HepG2 (cell line): ENCODE measurements around the gene CARHSP1. TPM values are rescaled to one million over a fixed set of nuclear protein-coding genes. Genes with fewer than 3 reads are reported as not detected.

Experiments used
- ATAC-seq: fragments of 200-7000 bp; cut with Tn5 transposase; 3 replicates; pipeline ENCODE4 v1.9.1; 2020; ENCODE audit warnings: mild to moderate bottlenecking, moderate library complexity
- BruUV-seq: library from RNA; stranded (reverse); fragments of 400-500 nt; replicated peaks from 2 replicates; lab custom pipeline; 2021; lab: Mats Ljungman, UMichigan
- CTCF ChIA-PET: fragments of 300-600 bp; formaldehyde crosslinking; extraction: SDS; loops from one replicate; lab custom pipeline; 2021; ENCODE audit warnings: low total read pairs, inconsistent platforms, low intra/inter-chr PET ratio; lab: Yijun Ruan, JAX
- POLR2A ChIA-PET: fragments of 350-600 bp; sonication (Branson Sonifier 250); formaldehyde crosslinking; loops from one replicate; lab custom pipeline; 2020; ENCODE audit warnings: antibody characterized with exemption, inconsistent platforms; lab: Yijun Ruan, JAX
- DNase-seq: peaks from one replicate; pipeline ENCODE4 v3.0.0-alpha.2; 2015; ENCODE audit warnings: low spot score
- FAIRE-seq: peaks from 3 replicates; lab custom pipeline; 2011; peaks lifted over from hg19 to GRCh38; lab: Jason Lieb, UNC
- H2AFZ ChIP-seq: one replicate; pipeline ENCODE4 v1.6.1; 2011; ENCODE audit warnings: low read length, inconsistent platforms
- H3K27ac ChIP-seq: fragments of 300-600 bp; 3 replicates; pipeline ENCODE4 v1.8.0; 2011; ENCODE audit warnings: mixed run types, mild to moderate bottlenecking, mixed read lengths, low read length, inconsistent platforms; ENCODE audit not compliant: insufficient read depth; ENCODE audit errors: extremely low read length
- H3K27me3 ChIP-seq, 2 experiments: fragments of 200-600 bp in 1 of 2; 2 replicates in 1 of 2; 3 replicates in 1 of 2; pipeline versions ENCODE4 v1.6.0 to v1.8.0; 2011; ENCODE audit warnings: low read length in 2 of 2, mild to moderate bottlenecking in 2 of 2, moderate library complexity in 2 of 2, inconsistent platforms in 1 of 2; ENCODE audit not compliant: insufficient read depth in 2 of 2, control insufficient read depth in 1 of 2
- H3K36me3 ChIP-seq, 2 experiments: fragments of 200-600 bp in 1 of 2; replicated peaks in 1 of 2; 2 replicates in 1 of 2; 3 replicates in 1 of 2; pipeline versions ENCODE4 v1.5.1 to v1.8.0; 2011; ENCODE audit warnings: low read length in 2 of 2, inconsistent platforms in 1 of 2; ENCODE audit not compliant: insufficient read depth in 2 of 2, control insufficient read depth in 1 of 2
- H3K4me1 ChIP-seq: 2 replicates; pipeline ENCODE4 v1.5.1; 2012; ENCODE audit warnings: low read length, inconsistent platforms; ENCODE audit not compliant: insufficient read depth
- H3K4me2 ChIP-seq: 2 replicates; pipeline ENCODE4 v1.6.0; 2011; ENCODE audit warnings: low read depth, low read length, inconsistent platforms
- H3K4me3 ChIP-seq, 3 experiments: fragments of 200-600 bp in 1 of 3; sonication (generic), shearing (Covaris generic) in 1 of 3; replicated peaks in 1 of 3; 2 replicates each; pipeline ENCODE4 v1.5.1; 2011 to 2016; ENCODE audit warnings: low read length in 3 of 3, inconsistent platforms in 2 of 3, low read depth in 2 of 3, mild to moderate bottlenecking in 2 of 3, control low read depth in 1 of 3, mixed read lengths in 1 of 3; ENCODE audit not compliant: insufficient read depth in 1 of 3
- H3K79me2 ChIP-seq: one replicate; pipeline ENCODE4 v1.6.1; 2011; ENCODE audit warnings: low read length, inconsistent platforms; ENCODE audit not compliant: insufficient read depth
- H3K9ac ChIP-seq: 2 replicates; pipeline ENCODE4 v1.6.0; 2011; ENCODE audit warnings: mild to moderate bottlenecking, low read depth, low read length, inconsistent platforms; ENCODE audit not compliant: insufficient read depth
- H3K9me3 ChIP-seq: 2 replicates; pipeline ENCODE4 v1.5.1; 2012; ENCODE audit warnings: mild to moderate bottlenecking, low read length
- H4K20me1 ChIP-seq: 2 replicates; pipeline ENCODE4 v1.6.0; 2011; ENCODE audit warnings: inconsistent platforms, mild to moderate bottlenecking, low read length, moderate library complexity; ENCODE audit not compliant: insufficient read depth
- AKNA ChIP-seq: sonication (generic); formaldehyde crosslinking; IDR thresholded peaks from 2 replicates; pipeline ENCODE4 v1.4.0; 2020; ENCODE audit warnings: missing genetic modification reagents, borderline replicate concordance
- CBFB ChIP-seq: sonication (generic); formaldehyde crosslinking; IDR thresholded peaks from 2 replicates; pipeline ENCODE4 v1.4.0; 2020; ENCODE audit warnings: missing genetic modification reagents
- DNMT1 ChIP-seq: sonication (generic); formaldehyde crosslinking; IDR thresholded peaks from 2 replicates; pipeline ENCODE4 v1.5.1; 2020; ENCODE audit warnings: mild to moderate bottlenecking, missing genetic modification reagents
- GABPA ChIP-seq, 2 experiments: IDR thresholded peaks; 2 replicates each; pipeline ENCODE4 v1.6.1; 2011 to 2016; ENCODE audit warnings: low read depth in 2 of 2, low read length in 1 of 2, missing biosample characterization in 1 of 2, missing genetic modification characterization in 1 of 2
- GTF3A ChIP-seq: sonication (generic); formaldehyde crosslinking; conservative IDR thresholded peaks from 2 replicates; pipeline ENCODE4 v1.4.0; 2020; ENCODE audit warnings: mild to moderate bottlenecking, missing genetic modification reagents
- KDM5A ChIP-seq: fragments of 200-600 bp; sonication (generic); IDR thresholded peaks from 2 replicates; pipeline ENCODE4 v1.7.0; 2018; ENCODE audit warnings: antibody characterized with exemption, mild to moderate bottlenecking, low read length, borderline replicate concordance
- MZF1 ChIP-seq: sonication (generic); formaldehyde crosslinking; IDR thresholded peaks from 2 replicates; pipeline ENCODE4 v1.8.1; 2023; ENCODE audit warnings: mild to moderate bottlenecking, missing genetic modification reagents, borderline replicate concordance
- NFATC3 ChIP-seq: sonication (generic); formaldehyde crosslinking; IDR thresholded peaks from 2 replicates; pipeline ENCODE4 v1.5.1; 2020; ENCODE audit warnings: mild to moderate bottlenecking, missing genetic modification reagents
- POLR2AphosphoS2 ChIP-seq: IDR thresholded peaks from 2 replicates; pipeline ENCODE4 v1.6.1; 2011; ENCODE audit warnings: low read depth, low read length, improper control_type of control experiment
- RCOR2 ChIP-seq: IDR thresholded peaks from 2 replicates; pipeline ENCODE4 v1.6.1; 2016; ENCODE audit warnings: missing biosample characterization, missing genetic modification reagents
- SRSF9 ChIP-seq: fragments of 200-400 bp; formaldehyde crosslinking; IDR thresholded peaks from 2 replicates; pipeline ENCODE4 v1.6.1; 2018; ENCODE audit warnings: borderline replicate concordance, mild to moderate bottlenecking, low read depth, low read length; ENCODE audit not compliant: insufficient read depth, poor library complexity, severe bottlenecking
- TSC22D2 ChIP-seq: sonication (generic); formaldehyde crosslinking; IDR thresholded peaks from 2 replicates; pipeline ENCODE4 v1.5.1; 2020; ENCODE audit warnings: missing genetic modification reagents, mild to moderate bottlenecking, borderline replicate concordance
- ZKSCAN8 ChIP-seq: IDR thresholded peaks from 2 replicates; pipeline ENCODE4 v1.6.1; 2016; ENCODE audit warnings: borderline replicate concordance, missing genetic modification reagents, missing compliant biosample characterization
- ZNF329 ChIP-seq: sonication (generic); formaldehyde crosslinking; IDR thresholded peaks from 2 replicates; pipeline ENCODE4 v1.9.0; 2021; ENCODE audit warnings: low read depth, mild to moderate bottlenecking, missing genetic modification reagents
- ZNF34 ChIP-seq: sonication (generic); formaldehyde crosslinking; IDR thresholded peaks from 2 replicates; pipeline ENCODE4 v1.4.0; 2020; ENCODE audit warnings: mild to moderate bottlenecking, missing genetic modification reagents, borderline replicate concordance
- ZNF776 ChIP-seq: sonication (generic); formaldehyde crosslinking; IDR thresholded peaks from 2 replicates; pipeline ENCODE4 v1.4.0; 2020; ENCODE audit warnings: mild to moderate bottlenecking, missing genetic modification reagents
- ZNF780A ChIP-seq: sonication (generic); formaldehyde crosslinking; IDR thresholded peaks from 2 replicates; pipeline ENCODE4 v1.8.0; 2022; ENCODE audit warnings: mild to moderate bottlenecking, missing genetic modification reagents, moderate library complexity
- WGBS: methylation state at CpG from one replicate; pipeline ENCODE4 v1.1.6; 2017; ENCODE audit warnings: low lambda C conversion rate; 5-methylcytosine and 5-hydroxymethylcytosine counted together
- in situ Hi-C: cut with HindIII; loops from 2 replicates; pipeline ENCODE4 v1.10.0; 2017; ENCODE audit warnings: low pct_unique_long_range_greater_than_20kb; ENCODE audit not compliant: extremely low pct_ligation_motif_present
- intact Hi-C: fragments of 100-400 bp; cut with micrococcal nuclease; formaldehyde crosslinking; loops from one replicate; pipeline ENCODE4 v1.10.0; 2022; ENCODE audit not compliant: unreplicated experiment
- polyA plus RNA-seq, 8 experiments: library from polyadenylated mRNA; depleted of rRNA in 3 of 8; stranded (reverse) in 7 of 8; unstranded in 1 of 8; fragments of >200 nt; fragmentation: Illumina TruSeq in 4 of 8; extraction: Trizol in 4 of 8; gene quantifications; 2 replicates each; pipeline versions ENCODE4 v1.2.1 to v1.2.3, GENCODE V29; 2011 to 2016; ENCODE audit warnings: low read depth in 4 of 8, missing spikeins in 1 of 8, mixed read lengths in 1 of 8; ENCODE audit not compliant: insufficient read depth in 1 of 8
- total RNA-seq, 5 experiments: library from RNA; depleted of rRNA; stranded (reverse); fragments of >200 nt; fragmentation: Illumina TruSeq; extraction: Trizol; gene quantifications; 2 replicates each; pipeline ENCODE4 v1.2.3, GENCODE V29; 2016; ENCODE audit warnings: low read depth in 1 of 5
- TF ChIP-seq, protein P1 (sequence below): IDR thresholded peaks from 2 replicates; pipeline ENCODE4 v1.6.1; 2016; ENCODE audit warnings: low read depth, control low read depth

Gene CARHSP1
- total and polyA plus RNA-seq, 2 of the 13 experiments (the other 11 are each of a cell fraction or from before 2014, with no cell fraction given): 173 to 345 TPM

DNA sequence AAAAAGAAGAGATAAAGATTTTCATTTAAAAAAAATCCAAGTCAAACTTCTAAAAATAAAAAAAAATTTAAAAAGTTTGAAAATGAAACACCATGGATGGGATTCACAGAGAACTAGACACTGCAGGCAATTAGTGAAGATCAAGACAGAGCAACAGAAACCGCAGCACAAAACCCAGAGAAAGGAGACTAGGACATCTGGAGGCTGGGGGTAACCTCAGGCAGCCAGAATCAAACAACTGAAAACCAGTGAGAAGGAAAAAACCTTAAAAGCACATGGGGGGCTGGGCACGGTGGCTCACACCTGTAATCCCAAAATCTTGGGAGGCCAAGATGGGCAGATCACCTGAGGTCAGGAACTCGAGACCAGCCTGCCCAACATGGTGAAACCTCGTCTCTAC is 44.0 kb upstream of the CARHSP1 start (continued):
- no peak for TF ChIP-seq KDM5A
- TF ChIP-seq DNMT1: no peak
- no peak for TF ChIP-seq ZNF34 (CRISPR knock-in tag)
- TF ChIP-seq RCOR2: no peak
- TF ChIP-seq POLR2AphosphoS2: no peak
- TF ChIP-seq GTF3A: no peak

DNA sequence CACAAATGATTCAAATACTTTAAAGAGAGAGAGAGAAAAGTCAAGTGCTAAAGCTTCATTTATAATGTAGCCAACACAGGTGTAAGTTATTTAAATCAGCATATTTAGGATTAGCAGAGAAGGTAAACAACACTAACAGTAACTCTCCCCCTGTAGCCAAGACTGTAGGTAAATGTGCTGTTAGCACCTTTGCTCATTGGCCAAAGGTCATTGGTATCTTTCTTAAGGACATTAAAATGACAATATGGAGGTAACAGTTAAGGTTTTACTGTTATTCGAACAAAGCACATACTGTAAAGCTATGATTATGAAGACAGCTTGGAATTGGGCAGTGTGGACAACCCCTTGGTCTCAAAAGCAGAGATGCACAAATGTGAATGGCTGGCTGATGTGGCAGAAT is 42.0 kb upstream of the CARHSP1 start:
- FAIRE-seq (no peak), ATAC-seq (no peak), DNase-seq (no peak)
- no peaks in the 10 kb centered on the region for H3K27me3 ChIP-seq
- no peaks in the 10 kb centered on the region for H3K9me3 ChIP-seq
- BruUV-seq: no TSS peak
- no peak overlapping the region for H3K4me3 ChIP-seq
- no peak for TF ChIP-seq ZNF780A (CRISPR knock-in tag)
- no peak for TF ChIP-seq MZF1 (CRISPR knock-in tag)
- TF ChIP-seq NFATC3 (CRISPR knock-in tag): no peak
- TF ChIP-seq TSC22D2 (CRISPR knock-in tag): no peak
- TF ChIP-seq SRSF9: no peak
- TF ChIP-seq CBFB (CRISPR knock-in tag): no peak
- TF ChIP-seq, protein P1, sequence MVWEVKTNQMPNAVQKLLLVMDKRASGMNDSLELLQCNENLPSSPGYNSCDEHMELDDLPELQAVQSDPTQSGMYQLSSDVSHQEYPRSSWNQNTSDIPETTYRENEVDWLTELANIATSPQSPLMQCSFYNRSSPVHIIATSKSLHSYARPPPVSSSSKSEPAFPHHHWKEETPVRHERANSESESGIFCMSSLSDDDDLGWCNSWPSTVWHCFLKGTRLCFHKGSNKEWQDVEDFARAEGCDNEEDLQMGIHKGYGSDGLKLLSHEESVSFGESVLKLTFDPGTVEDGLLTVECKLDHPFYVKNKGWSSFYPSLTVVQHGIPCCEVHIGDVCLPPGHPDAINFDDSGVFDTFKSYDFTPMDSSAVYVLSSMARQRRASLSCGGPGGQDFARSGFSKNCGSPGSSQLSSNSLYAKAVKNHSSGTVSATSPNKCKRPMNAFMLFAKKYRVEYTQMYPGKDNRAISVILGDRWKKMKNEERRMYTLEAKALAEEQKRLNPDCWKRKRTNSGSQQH (CRISPR knock-in tag): no peak
- no peak for TF ChIP-seq ZKSCAN8 (CRISPR knock-in tag)
- TF ChIP-seq GABPA (IDR thresholded peaks at IDR 0.05; ENCODE audit: low read depth, low read length): no peak
- TF ChIP-seq GABPA (CRISPR knock-in tag; IDR thresholded peaks at IDR 0.05; ENCODE audit: low read depth): no peak
- no peak for TF ChIP-seq ZNF776 (CRISPR knock-in tag)
- TF ChIP-seq ZNF329: no peak
- no peak for TF ChIP-seq AKNA
- peaks cover 68 to 98% of the 10 kb centered on the region in 2 experiments for H3K36me3 ChIP-seq
- ChIA-PET POLR2A (interaction anchor here (1.2 kb wide), 1 partner anchor 97 kb away, joined by 4 read pairs; no protein-coding TSS in a partner anchor), CTCF (no interaction called here)
- intact Hi-C loops: no loop called here
- no peak overlapping the region for H3K27ac ChIP-seq
- no peak overlapping the region for H3K4me2 ChIP-seq
- in situ Hi-C loops: no loop called here
- no peaks in the 10 kb centered on the region for H3K4me1 ChIP-seq
- no peak overlapping the region for H2AFZ ChIP-seq
- H3K9ac ChIP-seq: no peak overlapping the region
- WGBS: 97% methylated on average over 1 of the region's 1 CpG
- H3K79me2 ChIP-seq: peaks cover 16% of the 10 kb centered on the region
- 0 out of 2 replicates have a peak, but pooled peaks cover 6% of the 10 kb centered on the region for H4K20me1 ChIP-seq
